PC-3 (cell line): Measurements from ENCODE around the gene BOLA1. TPM values are rescaled to one million over a fixed set of nuclear protein-coding genes. Genes with fewer than 3 reads are reported as not detected.

Experiments
- ATAC-seq: fragments of 200-7000 bp; cut with Tn5 transposase; 2 replicates; pipeline ENCODE4 v1.9.1; 2020; ENCODE audit warnings: mild to moderate bottlenecking, moderate library complexity
- BruUV-seq: library from RNA; stranded (reverse); fragments of 400-500 nt; replicated peaks from 2 replicates; lab custom pipeline; 2021; lab: Mats Ljungman, UMichigan
- CTCF ChIA-PET: fragments of 300-600 bp; sonication (Branson Sonifier 250); formaldehyde crosslinking; loops from one replicate; lab custom pipeline; 2022; ENCODE audit warnings: antibody characterized with exemption; lab: Charles Lee
- POLR2A ChIA-PET: fragments of 300-600 bp; sonication (Branson Sonifier 250); formaldehyde crosslinking; loops from one replicate; lab custom pipeline; 2022; ENCODE audit warnings: antibody characterized with exemption; ENCODE audit not compliant: unreplicated experiment; lab: Charles Lee
- DNase-seq: peaks from one replicate; pipeline ENCODE4 v3.0.0-alpha.2; 2015
- H2AFZ ChIP-seq: fragments of 300-600 bp; sonication (generic); 2 replicates; pipeline ENCODE4 v1.6.0; 2016; ENCODE audit warnings: antibody characterized with exemption, low read length
- H3F3A ChIP-seq: fragments of 300-600 bp; sonication (generic); one replicate; pipeline ENCODE4 v1.6.0; 2017; ENCODE audit warnings: antibody characterized with exemption, low read length, control low read depth, mild to moderate bottlenecking; ENCODE audit not compliant: unreplicated experiment
- H3K27ac ChIP-seq: fragments of 300-600 bp; sonication (generic); 2 replicates; pipeline ENCODE4 v1.5.1; 2016; ENCODE audit warnings: mild to moderate bottlenecking, low read length
- H3K27me3 ChIP-seq: fragments of 300-600 bp; sonication (generic); 2 replicates; pipeline ENCODE4 v1.6.1; 2016; ENCODE audit warnings: low read length, mixed read lengths
- H3K36me3 ChIP-seq: fragments of 300-600 bp; sonication (generic); 2 replicates; pipeline ENCODE4 v1.6.1; 2016; ENCODE audit warnings: low read depth, mixed run types, low read length, mixed read lengths
- H3K4me1 ChIP-seq: fragments of 300-600 bp; sonication (generic); 2 replicates; pipeline ENCODE4 v1.5.1; 2016; ENCODE audit warnings: low read length; ENCODE audit not compliant: insufficient read depth
- H3K4me2 ChIP-seq: fragments of 300-600 bp; sonication (generic); 2 replicates; pipeline ENCODE4 v1.6.0; 2016; ENCODE audit warnings: low read length
- H3K4me3 ChIP-seq: fragments of 300-600 bp; sonication (generic); 2 replicates; pipeline ENCODE4 v1.5.1; 2016; ENCODE audit warnings: mild to moderate bottlenecking, low read length, mixed read lengths
- H3K79me2 ChIP-seq: fragments of 300-600 bp; sonication (generic); 2 replicates; pipeline ENCODE4 v1.6.1; 2017; ENCODE audit warnings: low read length, mixed read lengths
- H3K9ac ChIP-seq: fragments of 300-600 bp; sonication (generic); 2 replicates; pipeline ENCODE4 v1.6.0; 2016; ENCODE audit warnings: mild to moderate bottlenecking, low read length
- H3K9me2 ChIP-seq: fragments of 300-600 bp; sonication (generic); replicated peaks from 2 replicates; pipeline ENCODE4 v1.6.1; 2016; ENCODE audit warnings: mixed run types, low read length, mixed read lengths
- H3K9me3 ChIP-seq: fragments of 300-600 bp; sonication (generic); 2 replicates; pipeline ENCODE4 v1.6.1; 2016; ENCODE audit warnings: low read length, mixed read lengths
- H4K20me1 ChIP-seq: fragments of 300-600 bp; sonication (generic); 2 replicates; pipeline ENCODE4 v1.6.1; 2016; ENCODE audit warnings: low read length, mixed read lengths
- CTCF ChIP-seq: fragments of 300-600 bp; sonication (generic); conservative IDR thresholded peaks from 2 replicates; pipeline ENCODE4 v1.5.1; 2017; ENCODE audit warnings: antibody characterized with exemption, low read depth, mild to moderate bottlenecking, low read length
- EZH2 ChIP-seq: fragments of 300-600 bp; sonication (generic); IDR thresholded peaks from one replicate; pipeline ENCODE4 v1.6.1; 2017; ENCODE audit warnings: antibody characterized with exemption, mild to moderate bottlenecking, low read length; ENCODE audit not compliant: unreplicated experiment
- EZH2phosphoT487 ChIP-seq: fragments of 300-600 bp; sonication (generic); IDR thresholded peaks from 2 replicates; pipeline ENCODE4 v1.6.1; 2018; ENCODE audit warnings: mild to moderate bottlenecking, antibody characterized with exemption, low read length, borderline replicate concordance
- intact Hi-C: fragments of 100-400 bp; cut with micrococcal nuclease; formaldehyde crosslinking; loops from 2 replicates; pipeline ENCODE4 v1.9.0; 2023
- total RNA-seq: library from RNA; depleted of rRNA; stranded (reverse); fragments of >200 nt; gene quantifications from 2 replicates; pipeline ENCODE4 v1.2.3, GENCODE V29; 2014

Gene BOLA1
- total RNA-seq, 1 experiment from 2014 or later: 27.6 TPM

DNA sequence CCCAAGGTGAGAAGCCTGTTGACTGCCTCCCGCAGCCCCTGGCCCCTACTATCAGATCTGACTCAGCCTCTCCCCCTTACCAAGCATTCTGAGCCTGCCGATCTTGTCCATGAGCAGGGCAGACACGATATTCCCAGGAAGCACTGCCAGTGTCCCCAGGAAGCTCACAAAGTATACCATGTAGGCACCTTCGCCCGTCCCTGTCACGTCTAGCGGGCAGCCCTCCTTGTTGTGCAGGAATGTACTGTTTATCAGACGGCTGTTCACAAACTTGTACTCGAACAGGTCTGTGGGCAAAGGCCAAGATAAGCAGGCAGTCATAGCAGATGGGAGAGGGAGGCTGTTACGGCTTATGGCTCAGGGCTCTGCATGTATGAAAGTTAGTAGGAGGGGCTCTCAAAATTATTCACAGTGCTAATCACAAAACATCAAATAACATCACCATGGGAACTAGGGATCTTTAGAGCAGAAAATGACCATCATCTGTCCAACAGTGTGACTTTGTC lies 7.3 kb downstream of the BOLA1 start:
- no peak overlapping the region for H3K27ac ChIP-seq
- CTCF ChIA-PET: no interaction called here

GRCh38 chr1:149914545-149914944 lies 15.2 kb downstream of the BOLA1 start:
- H4K20me1 ChIP-seq: no peaks in the 10 kb centered on the region
- no peaks in the 10 kb centered on the region for H3K9me3 ChIP-seq
- H3K9me2 ChIP-seq: no peaks in the 10 kb centered on the region
- H3K9ac ChIP-seq: no peak overlapping the region
- H3F3A ChIP-seq: peaks cover 5% of the 10 kb centered on the region
- H3K4me3 ChIP-seq: no peak overlapping the region
- H3K4me1 ChIP-seq: no peaks in the 10 kb centered on the region
- intact Hi-C loops: no loop called here
- no peak for DNase-seq
- no peaks in the 10 kb centered on the region for H3K36me3 ChIP-seq
- no peaks in the 10 kb centered on the region for H3K27me3 ChIP-seq
- no peak overlapping the region for H3K4me2 ChIP-seq
- no TSS peak for BruUV-seq
- ChIA-PET POLR2A (no interaction called here), CTCF (no interaction called here)
- H3K27ac ChIP-seq: no peak overlapping the region
- TF ChIP-seq EZH2phosphoT487 (no peak), EZH2 (no peak), CTCF (no peak)
- H3K79me2 ChIP-seq: no peaks in the 10 kb centered on the region
- H2AFZ ChIP-seq: no peak overlapping the region
- no peak for ATAC-seq

More for the DNA sequence above, 7.3 kb downstream of the BOLA1 start:
- ATAC-seq: no peak
- no peak for DNase-seq
- Histone ChIP-seq H3K27me3 (no peaks in the 10 kb centered on the region), H3K4me1 (no peaks in the 10 kb centered on the region), H3K4me2 (no peak overlapping the region), H3F3A (no peaks in the 10 kb centered on the region), H2AFZ (no peak overlapping the region), H3K9ac (no peak overlapping the region), H3K4me3 (no peak overlapping the region), H3K9me3 (no peaks in the 10 kb centered on the region), H3K36me3 (no peaks in the 10 kb centered on the region), H3K79me2 (no peaks in the 10 kb centered on the region), H4K20me1 (no peaks in the 10 kb centered on the region), H3K9me2 (no peaks in the 10 kb centered on the region)
- BruUV-seq: no TSS peak
- intact Hi-C loops: no loop called here
- POLR2A ChIA-PET: no interaction called here
- TF ChIP-seq EZH2phosphoT487 (no peak), CTCF (no peak), EZH2 (no peak)

DNA sequence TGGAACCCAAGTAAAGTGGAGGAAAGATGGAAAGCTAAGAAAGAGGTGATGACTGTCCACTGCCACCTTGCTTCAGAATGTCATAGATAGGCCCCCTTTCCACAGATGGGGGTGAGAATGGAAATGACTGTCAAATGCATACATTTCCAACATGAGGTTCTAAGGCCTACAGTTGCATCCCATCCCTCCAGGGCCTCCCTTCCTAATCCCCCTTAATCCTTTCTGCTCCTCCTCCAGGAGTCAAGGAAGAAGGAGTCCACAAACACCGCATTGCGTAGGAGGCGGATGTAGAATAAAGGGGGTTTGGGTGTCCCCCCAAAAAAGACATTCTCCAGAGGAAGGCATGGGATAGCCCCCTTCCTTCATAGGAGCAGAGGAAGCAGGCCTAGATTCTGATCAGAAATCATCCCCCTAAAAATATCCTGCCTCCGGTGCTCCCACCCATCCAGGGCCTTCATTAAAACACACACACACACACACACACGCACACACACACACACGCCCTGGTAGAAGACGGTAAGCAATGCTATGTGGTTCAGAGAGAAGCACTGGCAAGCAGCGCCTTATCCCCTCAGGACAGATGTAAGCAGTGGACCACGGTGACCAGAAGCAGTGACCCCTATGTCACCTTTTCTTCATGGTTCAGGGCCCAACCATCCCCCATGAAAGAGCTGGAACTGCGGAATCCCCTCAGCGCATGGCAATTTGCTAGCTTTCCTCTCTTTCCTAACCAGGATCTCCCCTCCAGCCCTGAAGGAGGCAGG lies 16.2 kb downstream of the BOLA1 start:
- Histone ChIP-seq H3K27me3 (no peaks in the 10 kb centered on the region), H3K9me2 (no peaks in the 10 kb centered on the region), H3K36me3 (no peaks in the 10 kb centered on the region), H2AFZ (no peak overlapping the region), H3K79me2 (no peaks in the 10 kb centered on the region), H3K27ac (no peak overlapping the region), H4K20me1 (no peaks in the 10 kb centered on the region), H3K9me3 (no peaks in the 10 kb centered on the region), H3K4me3 (no peak overlapping the region), H3K9ac (no peak overlapping the region), H3K4me1 (no peaks in the 10 kb centered on the region), H3F3A (peaks cover 5% of the 10 kb centered on the region), H3K4me2 (no peak overlapping the region)
- intact Hi-C loops: no loop called here
- ATAC-seq (no peak), DNase-seq (no peak)
- TF ChIP-seq CTCF (no peak), EZH2 (no peak), EZH2phosphoT487 (no peak)
- CTCF ChIA-PET: no interaction called here
- no TSS peak for BruUV-seq
- POLR2A ChIA-PET: no interaction called here
